ENCODE results near the gene SLC9A5. TPM values are rescaled to one million over a fixed set of nuclear protein-coding genes. Genes with fewer than 3 reads are reported as not detected.

SLC9A5 gene
- total and polyA plus RNA-seq, 2 experiments from 2014 or later: 4.5 to 5.4 TPM

GRCh38 chr16:67287960-67288359, 39.2 kb downstream of the SLC9A5 start:
- H3K27ac Mint-ChIP-seq: no peak overlapping the region
- ATAC-seq: no peak

DNA sequence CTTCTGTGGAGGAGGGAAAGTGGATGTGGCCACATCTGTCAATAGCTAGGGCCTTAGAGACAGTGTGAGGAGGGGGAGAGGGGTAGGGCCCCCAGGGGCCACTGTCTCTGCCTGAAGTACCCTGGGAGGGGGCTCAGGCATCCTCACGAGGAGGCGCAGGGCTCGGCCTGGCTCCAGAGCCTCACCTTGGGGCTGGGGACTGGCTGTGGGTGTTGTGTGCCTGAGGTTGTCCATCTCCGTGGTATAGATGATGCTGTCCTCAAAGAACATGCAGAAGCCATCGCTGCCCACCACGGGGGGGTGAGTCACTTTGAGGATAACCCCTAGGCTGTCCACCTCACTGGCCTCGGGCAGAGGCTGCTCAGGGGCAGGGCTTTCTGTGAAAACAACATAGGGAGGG, 42.7 kb downstream of the SLC9A5 start:
- DNase-seq (ENCODE audit: low spot score): no peak
- Histone ChIP-seq H3K4me1 (ENCODE audit: insufficient read depth) (no peaks in the 10 kb centered on the region), H2AFZ (no peak overlapping the region), H3K9me2 (ENCODE audit: insufficient read depth) (no peaks in the 10 kb centered on the region), H3K36me3 (ENCODE audit: insufficient read depth) (no peaks in the 10 kb centered on the region), H3K27ac (ENCODE audit: low read depth) (no peak overlapping the region), H4K20me1 (replicated peaks; ENCODE audit: insufficient read depth) (no peaks in the 10 kb centered on the region), H3K4me3 (no peak overlapping the region), H3K4me2 (no peak overlapping the region), H3K27me3 (ENCODE audit: insufficient read depth) (no peaks in the 10 kb centered on the region), H3K79me2 (replicated peaks; ENCODE audit: insufficient read depth) (no peaks in the 10 kb centered on the region), H3F3A (replicated peaks; ENCODE audit: low read depth) (no peaks in the 10 kb centered on the region)
- ATAC-seq: no peak
- H3K4me1 Mint-ChIP-seq: peaks cover 6% of the 10 kb centered on the region
- H3K4me3 Mint-ChIP-seq: no peak overlapping the region
- H3K9me3 Mint-ChIP-seq: no peaks in the 10 kb centered on the region
- H3K36me3 Mint-ChIP-seq (ENCODE audit: low read depth): no peaks in the 10 kb centered on the region; the same call in 2 of the 3 replicates
- peaks cover 7% of the 10 kb centered on the region for H3K27me3 Mint-ChIP-seq (ENCODE audit: insufficient read depth, low read depth, poor library complexity)
- H3K27ac Mint-ChIP-seq: no peak overlapping the region
- TF ChIP-seq, protein P1, sequence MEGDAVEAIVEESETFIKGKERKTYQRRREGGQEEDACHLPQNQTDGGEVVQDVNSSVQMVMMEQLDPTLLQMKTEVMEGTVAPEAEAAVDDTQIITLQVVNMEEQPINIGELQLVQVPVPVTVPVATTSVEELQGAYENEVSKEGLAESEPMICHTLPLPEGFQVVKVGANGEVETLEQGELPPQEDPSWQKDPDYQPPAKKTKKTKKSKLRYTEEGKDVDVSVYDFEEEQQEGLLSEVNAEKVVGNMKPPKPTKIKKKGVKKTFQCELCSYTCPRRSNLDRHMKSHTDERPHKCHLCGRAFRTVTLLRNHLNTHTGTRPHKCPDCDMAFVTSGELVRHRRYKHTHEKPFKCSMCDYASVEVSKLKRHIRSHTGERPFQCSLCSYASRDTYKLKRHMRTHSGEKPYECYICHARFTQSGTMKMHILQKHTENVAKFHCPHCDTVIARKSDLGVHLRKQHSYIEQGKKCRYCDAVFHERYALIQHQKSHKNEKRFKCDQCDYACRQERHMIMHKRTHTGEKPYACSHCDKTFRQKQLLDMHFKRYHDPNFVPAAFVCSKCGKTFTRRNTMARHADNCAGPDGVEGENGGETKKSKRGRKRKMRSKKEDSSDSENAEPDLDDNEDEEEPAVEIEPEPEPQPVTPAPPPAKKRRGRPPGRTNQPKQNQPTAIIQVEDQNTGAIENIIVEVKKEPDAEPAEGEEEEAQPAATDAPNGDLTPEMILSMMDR (conservative IDR thresholded peaks at IDR 0.05; ENCODE audit: low read depth in 2 of 2): no peak
- TF ChIP-seq JUNB (IDR thresholded peaks at IDR 0.05; ENCODE audit: unreplicated experiment): no peak
- TF ChIP-seq EZH2phosphoT487 (IDR thresholded peaks at IDR 0.05; ENCODE audit: unreplicated experiment): no peak
- TF ChIP-seq ZNF462 (CRISPR knock-in tag; IDR thresholded peaks at IDR 0.05): no peak
- no peak for TF ChIP-seq EZH2 (IDR thresholded peaks at IDR 0.05; ENCODE audit: low read depth, unreplicated experiment)
- TF ChIP-seq REST (IDR thresholded peaks at IDR 0.05; ENCODE audit: unreplicated experiment): no peak
- TF ChIP-seq NANOG (IDR thresholded peaks at IDR 0.05; ENCODE audit: borderline replicate concordance): no peak
- no peak for TF ChIP-seq STAT1 (IDR thresholded peaks at IDR 0.05; ENCODE audit: unreplicated experiment)
- no peak for TF ChIP-seq ZNF114 (CRISPR knock-in tag; IDR thresholded peaks at IDR 0.05)
- no peak for TF ChIP-seq CREB1 (CRISPR knock-in tag; IDR thresholded peaks at IDR 0.05; ENCODE audit: low read depth)
- no peak for TF ChIP-seq POLR2AphosphoS5 (IDR thresholded peaks at IDR 0.05; ENCODE audit: low read depth)

More at GRCh38 chr16:67287960-67288359, 39.2 kb downstream of the SLC9A5 start:
- DNase-seq (ENCODE audit: low spot score): no peak
- H3F3A ChIP-seq (replicated peaks; ENCODE audit: low read depth): no peaks in the 10 kb centered on the region
- H3K27me3 ChIP-seq (ENCODE audit: insufficient read depth): no peaks in the 10 kb centered on the region
- H4K20me1 ChIP-seq (replicated peaks; ENCODE audit: insufficient read depth): no peaks in the 10 kb centered on the region
- TF ChIP-seq NANOG (IDR thresholded peaks at IDR 0.05; ENCODE audit: borderline replicate concordance) (no peak), JUNB (IDR thresholded peaks at IDR 0.05; ENCODE audit: unreplicated experiment) (no peak), STAT1 (IDR thresholded peaks at IDR 0.05; ENCODE audit: unreplicated experiment) (no peak)
- no peaks in the 10 kb centered on the region for H3K4me1 ChIP-seq (ENCODE audit: insufficient read depth)
- H3K36me3 ChIP-seq (ENCODE audit: insufficient read depth): no peaks in the 10 kb centered on the region
- H3K27ac ChIP-seq (ENCODE audit: low read depth): no peak overlapping the region
- Mint-ChIP-seq H3K27me3 (ENCODE audit: insufficient read depth, low read depth, poor library complexity) (peaks cover 3% of the 10 kb centered on the region), H3K36me3 (ENCODE audit: low read depth) (peaks cover under 1% of the 10 kb centered on the region), H3K4me1 (no peaks in the 10 kb centered on the region; the same call in 1 of the 3 replicates), H3K9me3 (no peaks in the 10 kb centered on the region), H3K4me3 (no peak overlapping the region)
- H3K79me2 ChIP-seq (replicated peaks; ENCODE audit: insufficient read depth): no peaks in the 10 kb centered on the region
- no peak overlapping the region for H2AFZ ChIP-seq
- H3K9me2 ChIP-seq (ENCODE audit: insufficient read depth): no peaks in the 10 kb centered on the region
- no peak overlapping the region for H3K4me2 ChIP-seq
- H3K4me3 ChIP-seq: no peak overlapping the region
